ENCODE data around the gene ROR1. TPM values are rescaled to one million over a fixed set of nuclear protein-coding genes. Genes with fewer than 3 reads are reported as not detected.

ROR1 gene
- total and polyA plus RNA-seq, 3 donors from 2014 or later, result 3.3 to 5.1 (median 4.6) TPM

GRCh38 chr1:64107118-64107519, 333.3 kb downstream of the ROR1 start:
- WGBS, 2 donors, result 90 to 93% methylated on average over 4 of the region's 4 CpGs
- intact Hi-C loops (cut with DNase I; ENCODE audit: low total_unique reads), result no loop called here
- H3K36me3 ChIP-seq (ENCODE audit: low read depth, missing control alignments), result no peaks in the 10 kb centered on the region
- no peak for DNase-seq
- TF ChIP-seq POLR2A (IDR thresholded peaks at IDR 0.05), result no peak
- TF ChIP-seq, protein P1, sequence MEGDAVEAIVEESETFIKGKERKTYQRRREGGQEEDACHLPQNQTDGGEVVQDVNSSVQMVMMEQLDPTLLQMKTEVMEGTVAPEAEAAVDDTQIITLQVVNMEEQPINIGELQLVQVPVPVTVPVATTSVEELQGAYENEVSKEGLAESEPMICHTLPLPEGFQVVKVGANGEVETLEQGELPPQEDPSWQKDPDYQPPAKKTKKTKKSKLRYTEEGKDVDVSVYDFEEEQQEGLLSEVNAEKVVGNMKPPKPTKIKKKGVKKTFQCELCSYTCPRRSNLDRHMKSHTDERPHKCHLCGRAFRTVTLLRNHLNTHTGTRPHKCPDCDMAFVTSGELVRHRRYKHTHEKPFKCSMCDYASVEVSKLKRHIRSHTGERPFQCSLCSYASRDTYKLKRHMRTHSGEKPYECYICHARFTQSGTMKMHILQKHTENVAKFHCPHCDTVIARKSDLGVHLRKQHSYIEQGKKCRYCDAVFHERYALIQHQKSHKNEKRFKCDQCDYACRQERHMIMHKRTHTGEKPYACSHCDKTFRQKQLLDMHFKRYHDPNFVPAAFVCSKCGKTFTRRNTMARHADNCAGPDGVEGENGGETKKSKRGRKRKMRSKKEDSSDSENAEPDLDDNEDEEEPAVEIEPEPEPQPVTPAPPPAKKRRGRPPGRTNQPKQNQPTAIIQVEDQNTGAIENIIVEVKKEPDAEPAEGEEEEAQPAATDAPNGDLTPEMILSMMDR (IDR thresholded peaks at IDR 0.05), result no peak
- H3K9me3 ChIP-seq, result no peaks in the 10 kb centered on the region
- H3K27ac ChIP-seq, result no peak overlapping the region
- no peak overlapping the region for H3K4me3 ChIP-seq
- H3K4me1 ChIP-seq, result no peaks in the 10 kb centered on the region
- no peaks in the 10 kb centered on the region for H3K27me3 ChIP-seq

- H3K4me3 ChIP-seq, result no peak overlapping the region
- H3K4me1 ChIP-seq, result no peaks in the 10 kb centered on the region
- H3K27ac ChIP-seq, result no peak overlapping the region
- H3K9me3 ChIP-seq, result no peaks in the 10 kb centered on the region
- no peak for DNase-seq
- intact Hi-C loops (cut with DNase I; ENCODE audit: low total_unique reads), result no loop called here
- WGBS, 2 donors, result 82 to 84% methylated on average over 2 of the region's 2 CpGs
- no peak for TF ChIP-seq POLR2A (IDR thresholded peaks at IDR 0.05)
- TF ChIP-seq, protein P1 (IDR thresholded peaks at IDR 0.05), result no peak
- no peaks in the 10 kb centered on the region for H3K27me3 ChIP-seq
- H3K36me3 ChIP-seq (ENCODE audit: low read depth, missing control alignments), result no peaks in the 10 kb centered on the region
Measured at GRCh38 chr1:64107632-64108031, 333.8 kb downstream of the ROR1 start.

DNA sequence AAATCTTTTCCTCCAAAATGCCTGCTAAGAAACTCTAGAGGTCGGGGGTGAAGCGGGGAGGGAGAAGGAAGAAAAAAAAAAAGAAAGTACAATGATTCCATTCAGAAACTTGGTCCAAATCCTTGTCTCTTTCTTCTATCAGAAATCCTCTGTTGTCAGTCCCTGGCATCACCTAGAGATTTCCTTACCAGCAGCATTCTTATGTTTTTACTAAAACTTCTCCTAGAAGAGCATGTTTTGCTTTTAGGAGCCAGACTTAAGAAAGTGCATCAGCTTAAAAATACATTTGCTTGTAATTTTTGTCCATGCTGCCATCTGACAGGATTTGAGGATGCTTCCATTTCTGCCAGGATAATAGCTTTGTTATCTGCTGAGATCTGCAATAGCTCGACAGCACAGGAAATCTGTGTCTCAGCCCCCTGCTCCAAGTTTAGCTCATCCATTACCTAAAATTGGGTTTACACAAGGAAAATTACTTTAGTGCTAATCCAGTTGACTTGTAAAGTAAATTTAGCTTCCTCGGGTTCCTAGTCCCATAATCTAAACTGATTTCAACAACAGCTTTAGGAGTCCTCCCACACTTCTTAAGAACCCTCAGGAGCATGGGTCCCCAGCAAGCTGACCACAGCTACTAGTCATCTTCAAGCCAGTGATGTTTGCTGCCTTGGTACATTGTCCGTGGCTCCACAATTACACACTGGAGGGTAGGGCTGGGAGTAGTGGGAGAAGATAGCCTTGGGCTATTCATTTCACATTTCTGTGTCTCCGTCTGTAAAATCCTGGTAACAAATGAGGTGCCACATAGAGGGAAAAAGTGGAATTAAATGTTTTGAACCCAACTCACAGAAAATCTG, 337.3 kb downstream of the ROR1 start:
- intact Hi-C loops (cut with DNase I; ENCODE audit: low total_unique reads), result no loop called here
- H3K9me3 ChIP-seq, result no peaks in the 10 kb centered on the region
- WGBS, 2 donors, result 82 to 86% methylated on average over 6 of the region's 6 CpGs
- TF ChIP-seq POLR2A (IDR thresholded peaks at IDR 0.05), result no peak
- TF ChIP-seq, protein P1 (IDR thresholded peaks at IDR 0.05), result no peak
- no peaks in the 10 kb centered on the region for H3K27me3 ChIP-seq
- no peaks in the 10 kb centered on the region for H3K36me3 ChIP-seq (ENCODE audit: low read depth, missing control alignments)
- no peak overlapping the region for H3K4me3 ChIP-seq
- H3K27ac ChIP-seq, result no peak overlapping the region
- no peaks in the 10 kb centered on the region for H3K4me1 ChIP-seq
- no peak for DNase-seq

- Histone ChIP-seq H3K4me3 (no peak overlapping the region), H3K27me3 (no peaks in the 10 kb centered on the region), H3K4me1 (no peaks in the 10 kb centered on the region), H3K9me3 (no peaks in the 10 kb centered on the region), H3K27ac (no peak overlapping the region), H3K36me3 (ENCODE audit: low read depth, missing control alignments) (no peaks in the 10 kb centered on the region)
- intact Hi-C loops (cut with DNase I; ENCODE audit: low total_unique reads), result no loop called here
- no peak for TF ChIP-seq POLR2A (IDR thresholded peaks at IDR 0.05)
- TF ChIP-seq, protein P1 (IDR thresholded peaks at IDR 0.05), result no peak
- WGBS, 2 donors, result 80 to 89% methylated on average over 3 of the region's 3 CpGs
- no peak for DNase-seq
Measured at GRCh38 chr1:64111787-64112186, 338.0 kb downstream of the ROR1 start.

DNA sequence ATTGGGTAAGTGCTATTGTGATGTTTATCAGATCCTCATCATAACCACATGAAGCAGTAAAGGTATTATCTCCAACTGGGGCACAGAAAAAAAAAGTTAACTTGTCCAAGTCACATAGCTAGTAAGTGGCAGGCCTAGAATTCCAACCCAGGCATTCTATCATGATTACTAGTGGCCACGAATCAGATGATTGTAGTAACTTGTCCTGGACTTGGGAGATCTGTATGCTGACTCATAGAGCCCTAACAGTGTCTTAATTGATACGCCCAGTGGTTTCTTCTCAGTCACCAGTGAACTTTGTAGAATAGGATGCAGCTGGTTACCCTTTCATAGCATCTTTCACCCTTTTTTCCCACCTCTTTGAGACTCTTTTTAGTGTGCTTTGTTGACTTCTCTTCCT, 338.5 kb downstream of the ROR1 start:
- no peak overlapping the region for H3K27ac ChIP-seq
- no peak overlapping the region for H3K4me3 ChIP-seq
- intact Hi-C loops (cut with DNase I; ENCODE audit: low total_unique reads), result no loop called here
- H3K9me3 ChIP-seq, result no peaks in the 10 kb centered on the region
- no peaks in the 10 kb centered on the region for H3K36me3 ChIP-seq (ENCODE audit: low read depth, missing control alignments)
- TF ChIP-seq, protein P1 (IDR thresholded peaks at IDR 0.05), result no peak
- H3K27me3 ChIP-seq, result no peaks in the 10 kb centered on the region
- 88 to 90% methylated on average over 2 of the region's 2 CpGs for WGBS, 2 donors
- H3K4me1 ChIP-seq, result no peaks in the 10 kb centered on the region
- DNase-seq, result no peak

All from testis (tissue), 3 donors.